IPS-20b (cell line): ENCODE results near the gene PDE6A.

ENCODE experiments used
- H3K27ac ChIP-seq: one replicate; pipeline ENCODE4 v1.5.1; 2013; ENCODE audit warnings: low read length
- H3K27me3 ChIP-seq: 2 replicates; pipeline ENCODE4 v1.6.1; 2013; ENCODE audit warnings: mild to moderate bottlenecking, low read length, inconsistent platforms; ENCODE audit not compliant: insufficient read depth
- H3K36me3 ChIP-seq: 2 replicates; pipeline ENCODE4 v1.6.1; 2013; ENCODE audit warnings: low read depth, mild to moderate bottlenecking, inconsistent platforms, low read length, moderate library complexity; ENCODE audit not compliant: insufficient read depth
- H3K4me1 ChIP-seq: 2 replicates; pipeline ENCODE4 v1.6.1; 2013; ENCODE audit warnings: mild to moderate bottlenecking, control low read depth, inconsistent platforms, low read length, moderate library complexity; ENCODE audit not compliant: insufficient read depth
- H3K4me3 ChIP-seq: 2 replicates; pipeline ENCODE4 v1.5.1; 2013; ENCODE audit warnings: mild to moderate bottlenecking, low read length, inconsistent platforms
- H3K9ac ChIP-seq: 2 replicates; pipeline ENCODE4 v1.6.1; 2013; ENCODE audit warnings: low read depth, mild to moderate bottlenecking, inconsistent platforms, low read length, moderate library complexity
- H3K9me3 ChIP-seq: 2 replicates; pipeline ENCODE4 v1.6.1; 2013; ENCODE audit warnings: mild to moderate bottlenecking, low read depth, low read length, inconsistent platforms; ENCODE audit not compliant: insufficient read depth

PDE6A gene

GRCh38 chr5:149917073-149917676 lies 27.4 kb downstream of the PDE6A start:
- H3K27ac ChIP-seq = no peak overlapping the region
- no peaks in the 10 kb centered on the region for H3K9me3 ChIP-seq
- H3K36me3 ChIP-seq = no peaks in the 10 kb centered on the region
- H3K9ac ChIP-seq = no peak overlapping the region
- H3K4me1 ChIP-seq = no peaks in the 10 kb centered on the region
- no peak overlapping the region for H3K4me3 ChIP-seq
- H3K27me3 ChIP-seq = no peaks in the 10 kb centered on the region

- no peak overlapping the region for H3K4me3 ChIP-seq
- no peaks in the 10 kb centered on the region for H3K36me3 ChIP-seq
- H3K4me1 ChIP-seq = no peaks in the 10 kb centered on the region
- H3K27ac ChIP-seq = no peak overlapping the region
- no peak overlapping the region for H3K9ac ChIP-seq
- no peaks in the 10 kb centered on the region for H3K27me3 ChIP-seq
- H3K9me3 ChIP-seq = no peaks in the 10 kb centered on the region
Measured at GRCh38 chr5:149916334-149917072, 28.1 kb downstream of the PDE6A start.

- no peaks in the 10 kb centered on the region for H3K9me3 ChIP-seq
- H3K27ac ChIP-seq = no peak overlapping the region
- no peaks in the 10 kb centered on the region for H3K36me3 ChIP-seq
- H3K4me1 ChIP-seq = no peaks in the 10 kb centered on the region
- no peak overlapping the region for H3K4me3 ChIP-seq
- H3K27me3 ChIP-seq = no peaks in the 10 kb centered on the region
- H3K9ac ChIP-seq = no peak overlapping the region
Measured at GRCh38 chr5:149915392-149916260, 29.0 kb downstream of the PDE6A start.

GRCh38 chr5:149913436-149914419 lies 30.9 kb downstream of the PDE6A start:
- Histone ChIP-seq H3K27me3 (no peaks in the 10 kb centered on the region), H3K36me3 (no peaks in the 10 kb centered on the region), H3K4me3 (no peak overlapping the region), H3K9ac (no peak overlapping the region), H3K4me1 (no peaks in the 10 kb centered on the region), H3K27ac (no peak overlapping the region), H3K9me3 (no peaks in the 10 kb centered on the region)

GRCh38 chr5:149912226-149912871 lies 32.2 kb downstream of the PDE6A start:
- no peaks in the 10 kb centered on the region for H3K4me1 ChIP-seq
- H3K4me3 ChIP-seq = no peak overlapping the region
- no peaks in the 10 kb centered on the region for H3K9me3 ChIP-seq
- no peaks in the 10 kb centered on the region for H3K36me3 ChIP-seq
- no peak overlapping the region for H3K9ac ChIP-seq
- H3K27ac ChIP-seq = no peak overlapping the region
- H3K27me3 ChIP-seq = no peaks in the 10 kb centered on the region

- Histone ChIP-seq H3K9me3 (no peaks in the 10 kb centered on the region), H3K27me3 (no peaks in the 10 kb centered on the region), H3K36me3 (no peaks in the 10 kb centered on the region), H3K4me1 (no peaks in the 10 kb centered on the region), H3K27ac (no peak overlapping the region), H3K4me3 (no peak overlapping the region), H3K9ac (no peak overlapping the region)
Measured at GRCh38 chr5:149911031-149911430, 33.6 kb downstream of the PDE6A start.

GRCh38 chr5:149907828-149908227 lies 36.8 kb downstream of the PDE6A start:
- Histone ChIP-seq H3K27ac (no peak overlapping the region), H3K27me3 (no peaks in the 10 kb centered on the region), H3K4me3 (no peak overlapping the region), H3K9me3 (no peaks in the 10 kb centered on the region), H3K4me1 (no peaks in the 10 kb centered on the region), H3K36me3 (no peaks in the 10 kb centered on the region), H3K9ac (no peak overlapping the region)

- Histone ChIP-seq H3K4me3 (no peak overlapping the region), H3K9ac (no peak overlapping the region), H3K9me3 (no peaks in the 10 kb centered on the region), H3K27ac (no peak overlapping the region), H3K36me3 (no peaks in the 10 kb centered on the region), H3K27me3 (no peaks in the 10 kb centered on the region), H3K4me1 (no peaks in the 10 kb centered on the region)
Measured at GRCh38 chr5:149904977-149905376, 39.6 kb downstream of the PDE6A start.

GRCh38 chr5:149904293-149904886 lies 40.2 kb downstream of the PDE6A start:
- no peaks in the 10 kb centered on the region for H3K36me3 ChIP-seq
- H3K4me1 ChIP-seq = no peaks in the 10 kb centered on the region
- no peak overlapping the region for H3K4me3 ChIP-seq
- H3K9ac ChIP-seq = no peak overlapping the region
- no peaks in the 10 kb centered on the region for H3K9me3 ChIP-seq
- H3K27ac ChIP-seq = no peak overlapping the region
- no peaks in the 10 kb centered on the region for H3K27me3 ChIP-seq

- no peaks in the 10 kb centered on the region for H3K9me3 ChIP-seq
- H3K4me3 ChIP-seq = no peak overlapping the region
- no peaks in the 10 kb centered on the region for H3K36me3 ChIP-seq
- no peak overlapping the region for H3K9ac ChIP-seq
- H3K27ac ChIP-seq = no peak overlapping the region
- no peaks in the 10 kb centered on the region for H3K4me1 ChIP-seq
- no peaks in the 10 kb centered on the region for H3K27me3 ChIP-seq
Measured at GRCh38 chr5:149903404-149903803, 41.2 kb downstream of the PDE6A start.
